ENCODE data around the gene XPNPEP1.

XPNPEP1 gene

DNA sequence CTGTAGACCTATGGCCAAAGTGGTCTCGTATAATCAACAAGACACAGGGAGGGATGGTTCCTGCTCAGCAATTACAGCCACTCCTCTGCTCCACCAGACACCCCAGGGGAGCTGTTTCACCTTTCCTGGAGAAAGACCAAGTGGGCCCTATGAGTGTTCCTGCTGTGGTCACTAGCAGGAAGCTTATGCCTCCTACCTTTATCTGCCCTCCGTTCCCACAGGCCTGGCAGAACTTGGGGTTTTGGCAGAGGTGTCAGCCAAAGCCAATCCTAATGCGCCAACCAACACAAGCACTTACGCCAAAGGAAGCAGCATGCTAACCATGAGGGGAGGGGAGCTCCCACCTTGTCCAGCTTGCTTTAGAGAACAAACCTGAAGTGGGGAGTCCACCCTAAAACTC, 31.2 kb downstream of the XPNPEP1 start:
- DNase-seq: no peak

DNA sequence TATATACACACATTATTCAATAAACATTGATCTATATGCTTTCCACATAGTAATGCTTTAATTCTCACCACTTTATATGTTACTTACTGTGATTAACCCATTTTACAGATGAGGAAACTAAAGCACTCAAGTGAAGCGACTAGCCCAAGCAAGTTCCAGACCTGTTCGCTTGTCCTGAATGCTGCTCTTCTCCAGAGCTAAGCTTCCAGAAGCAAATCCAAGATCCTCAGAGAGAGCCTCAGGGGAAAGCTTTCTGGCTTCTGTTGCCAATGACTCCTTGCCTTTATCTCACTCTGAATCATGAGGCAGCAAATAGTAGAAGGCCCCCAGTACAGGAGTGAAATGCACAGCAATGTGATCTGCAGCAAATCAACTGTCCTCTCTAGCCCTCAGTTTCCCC, 32.2 kb downstream of the XPNPEP1 start:
- no peak for DNase-seq

DNA sequence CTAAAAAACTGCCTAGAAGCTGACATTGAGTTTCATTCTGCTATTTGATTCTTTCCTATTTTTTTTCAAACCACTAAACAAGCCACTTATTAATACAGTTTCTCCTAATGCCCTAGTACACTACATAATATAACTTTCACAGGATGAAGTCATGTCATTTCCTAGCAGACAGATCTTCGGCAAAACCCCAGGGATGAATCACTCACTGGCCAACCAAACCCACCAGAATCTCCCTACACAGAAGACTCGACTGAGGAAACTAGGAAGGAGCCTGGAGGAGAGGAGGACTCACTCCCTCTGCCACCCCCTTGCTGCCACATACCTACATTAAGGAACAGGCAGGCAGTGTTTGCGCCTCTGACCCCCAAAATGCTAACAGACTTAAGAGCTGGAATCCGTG, 33.4 kb downstream of the XPNPEP1 start:
- no peak for DNase-seq

DNA sequence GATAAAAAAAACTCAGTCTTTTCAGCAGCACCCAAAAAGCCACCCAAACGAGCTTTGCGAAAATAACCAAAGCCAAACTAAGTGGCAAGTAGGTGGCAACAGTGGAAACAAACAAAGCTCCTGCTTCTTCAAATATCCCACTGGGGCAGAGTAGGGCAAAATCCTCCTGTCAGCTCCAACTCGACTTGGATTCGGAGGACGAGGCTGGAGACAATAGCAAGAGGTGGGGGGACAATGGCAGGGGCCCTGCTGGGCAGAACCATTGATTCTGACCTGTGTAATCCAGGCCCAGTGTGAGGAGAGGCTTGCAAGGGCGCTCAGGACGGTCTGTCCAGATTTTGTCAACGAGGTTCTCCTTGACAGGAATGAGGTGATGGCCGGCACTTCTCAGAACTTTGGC, 35.5 kb downstream of the XPNPEP1 start:
- DNase-seq: no peak

DNA sequence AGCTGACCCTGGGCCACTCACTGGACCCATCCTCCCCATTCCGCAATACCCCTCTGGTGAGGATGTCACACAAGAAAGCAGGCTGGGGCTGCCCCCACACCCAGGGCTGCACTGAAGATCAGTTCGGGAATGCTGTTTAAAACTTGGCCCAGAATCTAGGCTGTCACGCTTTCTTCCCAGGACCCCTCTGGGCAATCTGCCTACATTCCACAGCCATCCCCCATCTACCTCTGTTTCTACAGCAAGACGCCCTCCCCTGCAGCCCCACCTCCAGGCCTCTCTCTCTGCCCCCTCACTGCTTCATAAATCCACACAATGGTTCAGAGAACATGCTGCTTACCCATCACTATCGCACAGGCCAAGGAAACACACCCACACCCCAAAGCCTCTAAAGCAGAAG, 36.1 kb downstream of the XPNPEP1 start:
- DNase-seq: no peak

DNA sequence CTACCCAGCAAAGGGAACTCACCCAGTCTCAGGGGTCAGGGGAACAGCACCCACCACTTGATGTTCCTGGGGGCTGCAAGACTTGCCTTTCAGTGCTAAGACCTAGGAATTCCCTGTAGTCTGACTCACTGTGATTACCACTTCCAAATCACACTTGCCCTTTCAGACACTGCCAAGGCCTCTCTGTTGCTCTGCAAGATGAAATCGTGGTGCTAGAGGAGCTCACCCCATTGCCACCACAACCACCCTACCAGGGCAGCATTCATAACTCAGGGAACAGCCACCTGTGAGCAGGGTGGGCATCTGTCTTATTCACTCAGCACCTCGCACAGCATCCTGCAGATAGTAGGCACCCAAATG, 36.5 kb downstream of the XPNPEP1 start:
- no peak for DNase-seq

DNA sequence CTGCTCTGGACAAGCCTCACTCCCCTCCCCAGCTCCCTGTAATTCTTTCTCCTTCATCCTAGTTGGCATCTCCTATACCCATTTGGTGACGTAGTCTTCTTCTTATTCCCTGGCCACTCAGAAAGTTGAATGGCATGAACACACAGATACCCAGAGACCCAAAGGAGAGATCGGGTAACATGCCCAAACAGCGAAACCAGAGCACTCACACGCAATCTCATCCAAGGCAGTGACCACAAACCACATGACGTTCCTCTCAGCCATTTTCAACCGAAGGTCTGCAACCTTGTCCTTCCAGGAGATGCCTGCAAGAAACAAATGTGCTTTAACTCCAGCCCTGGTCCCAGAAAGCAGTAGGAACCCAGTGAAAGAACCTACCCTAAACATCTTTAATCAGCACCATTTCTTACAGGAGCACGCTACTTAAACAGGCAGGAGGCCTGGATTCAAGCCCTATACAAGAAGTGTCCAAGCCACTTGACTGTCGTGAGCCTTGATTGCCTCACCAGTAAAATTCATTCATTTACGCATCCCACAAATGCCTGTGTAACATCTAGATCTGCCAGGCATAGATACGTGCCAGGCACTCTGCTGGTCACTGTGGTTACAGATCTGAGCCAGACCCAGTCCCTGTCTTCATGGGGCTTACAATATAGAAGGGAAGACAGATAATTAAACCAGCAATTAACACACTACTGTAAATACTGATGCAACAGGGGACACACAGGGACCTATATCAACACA, 37.1 kb downstream of the XPNPEP1 start:
- DNase-seq: no peak

DNA sequence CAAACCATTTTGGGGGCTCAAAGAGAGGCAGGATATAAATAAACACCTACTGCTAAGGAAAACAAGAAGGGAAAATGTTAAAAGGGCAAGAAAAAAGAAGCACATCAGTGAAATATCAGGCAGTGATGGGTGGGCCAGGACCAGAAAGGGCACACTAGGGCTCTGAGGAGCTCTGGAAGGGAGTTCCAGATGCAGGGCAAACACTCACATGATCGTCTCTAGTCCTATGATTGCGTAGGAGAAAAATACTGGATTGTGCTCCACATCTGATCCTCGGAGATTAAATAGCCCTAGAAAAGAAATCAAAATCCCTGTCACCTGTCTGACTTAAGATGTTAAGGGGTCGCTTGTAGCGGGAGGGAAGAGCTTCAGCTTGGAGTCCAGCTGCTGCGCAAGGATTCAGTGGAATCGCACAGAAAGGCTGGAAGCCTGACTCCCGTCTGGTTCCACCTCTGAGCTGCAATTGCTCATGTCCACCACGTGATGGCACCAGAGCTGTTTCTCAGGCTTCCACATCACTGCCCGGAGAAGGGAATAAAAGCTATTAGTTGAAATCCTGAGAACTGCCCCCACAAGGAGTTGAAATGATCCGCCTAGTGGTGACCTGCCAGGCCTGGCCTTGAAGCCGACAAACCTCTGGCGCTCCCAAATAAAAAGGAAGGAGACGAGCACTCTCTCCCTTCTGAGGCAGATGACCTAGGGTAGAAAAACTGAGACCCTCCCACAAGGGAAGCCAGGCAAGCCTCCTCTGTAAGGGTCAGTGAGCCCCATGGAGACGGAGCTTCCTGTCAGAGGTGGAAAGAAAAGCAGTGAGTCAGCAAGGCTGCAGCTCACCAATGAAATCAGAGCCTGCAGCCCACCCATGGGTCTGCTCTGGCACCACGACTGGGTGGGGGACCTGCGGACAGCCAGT, 39.2 kb downstream of the XPNPEP1 start:
- peak; percentile 18 for DNase-seq

DNA sequence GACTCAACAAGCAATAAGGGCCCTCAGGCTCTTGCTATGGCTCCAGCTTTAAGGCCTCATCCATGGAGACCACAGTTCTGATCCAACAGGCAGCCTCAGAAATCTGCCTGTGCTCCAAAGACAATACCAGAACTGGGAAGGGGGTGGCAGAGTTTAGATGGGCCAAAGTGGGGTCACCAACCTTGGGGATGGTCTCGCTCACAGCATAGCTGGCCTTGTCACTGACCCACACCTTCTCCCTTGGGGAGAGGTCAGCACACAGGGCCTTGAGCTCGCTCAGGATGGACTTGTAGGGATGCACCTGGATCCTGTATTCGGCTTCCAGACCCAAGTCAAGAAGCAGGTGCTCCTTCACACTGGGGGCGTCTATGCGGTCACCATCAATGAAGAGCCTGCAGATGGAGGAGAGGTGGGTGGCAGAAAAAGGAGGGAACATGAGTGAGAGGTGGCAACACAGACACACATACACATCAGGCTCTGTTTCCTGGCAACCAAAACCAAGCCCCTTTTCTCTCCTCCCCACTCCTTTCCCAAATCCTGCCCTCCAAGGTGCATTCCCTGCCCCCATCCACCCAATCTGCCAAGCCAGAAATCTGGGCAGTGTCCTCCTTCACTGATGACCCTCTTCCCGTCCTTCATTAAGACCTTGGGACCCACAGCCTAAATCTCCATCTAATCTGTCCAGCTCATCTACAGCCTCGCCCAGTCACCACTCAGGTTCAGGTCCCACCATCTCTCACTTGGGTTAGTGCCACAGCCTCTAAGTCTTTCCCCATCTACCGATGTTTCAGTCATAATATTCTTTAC, 40.9 kb downstream of the XPNPEP1 start:
- no peak for DNase-seq

DNA sequence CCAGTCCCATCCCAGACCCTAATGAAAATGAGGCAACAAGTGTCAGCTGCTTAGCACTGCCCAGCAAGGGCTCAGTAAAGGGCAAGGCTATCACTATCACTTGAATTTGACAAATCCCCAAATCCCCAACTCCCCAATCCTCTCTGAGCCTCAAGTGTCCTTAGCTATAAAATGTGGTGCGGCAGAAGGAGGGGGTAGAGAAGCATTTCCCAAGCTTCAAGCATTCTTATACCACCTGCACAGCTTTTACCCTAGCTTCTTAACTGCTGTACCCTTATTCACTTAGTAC, 41.6 kb downstream of the XPNPEP1 start:
- no peak for DNase-seq

DNA sequence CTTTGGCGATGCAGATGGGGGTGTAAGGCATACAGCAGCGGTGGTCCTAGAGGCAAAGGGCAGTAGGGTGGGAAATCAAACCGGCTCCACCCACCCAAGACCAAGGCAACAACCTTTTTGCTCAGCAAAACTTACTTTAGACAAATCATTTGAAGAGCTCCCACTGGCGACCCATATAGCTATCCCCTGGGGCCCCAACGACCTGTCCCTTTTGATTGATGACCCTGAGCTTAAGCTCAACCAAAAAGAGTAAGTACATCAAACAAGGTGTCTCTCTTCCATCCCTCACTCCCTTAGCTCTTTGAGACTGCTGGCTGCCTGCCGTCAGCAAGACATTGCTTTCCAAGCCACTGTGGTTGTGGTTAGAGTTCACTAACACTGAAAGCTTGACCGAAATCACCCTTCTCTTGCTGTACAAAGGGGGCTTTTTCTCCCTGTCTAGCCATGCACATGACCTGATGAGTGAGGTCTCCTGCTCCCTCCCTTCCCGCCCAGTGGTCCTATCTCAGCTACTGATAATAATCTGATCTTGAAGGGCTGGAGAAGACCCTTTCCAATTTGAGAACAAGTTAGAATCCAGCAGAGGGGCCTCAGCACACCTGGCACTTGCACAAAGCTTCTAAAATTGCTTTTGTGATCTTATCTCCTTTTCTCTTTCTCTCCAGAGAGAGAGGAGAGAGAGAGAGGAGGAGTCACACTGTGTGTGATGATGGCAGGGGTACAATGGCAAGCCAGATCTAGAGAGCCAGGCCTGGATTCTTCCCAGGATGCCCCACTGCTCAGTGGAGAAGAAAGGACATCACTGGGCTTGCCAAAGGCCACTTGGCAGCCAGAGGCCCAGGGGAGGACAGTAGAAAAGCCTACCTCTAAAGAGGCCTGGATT, 42.2 kb downstream of the XPNPEP1 start:
- no peak for DNase-seq

DNA sequence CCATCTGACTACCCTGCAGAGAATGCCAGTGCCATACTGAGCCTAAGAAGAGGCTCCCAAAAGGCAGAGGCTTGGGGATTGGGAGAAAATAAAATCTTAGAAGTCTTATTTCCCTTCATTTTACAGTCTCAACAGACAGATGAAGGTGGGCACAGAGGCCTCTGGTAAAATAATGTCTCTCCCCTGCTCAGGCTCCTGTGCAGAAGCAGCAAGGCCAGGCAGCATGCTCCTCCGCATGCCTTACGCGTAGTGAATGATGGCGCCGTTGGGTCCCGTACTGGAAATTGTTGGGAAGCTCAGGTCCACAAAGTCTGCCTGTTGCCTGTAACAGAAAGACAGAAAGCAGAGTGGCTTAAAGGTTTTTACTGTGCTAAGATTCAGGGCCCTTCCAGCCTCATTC, 45.8 kb downstream of the XPNPEP1 start:
- no peak for DNase-seq

DNA sequence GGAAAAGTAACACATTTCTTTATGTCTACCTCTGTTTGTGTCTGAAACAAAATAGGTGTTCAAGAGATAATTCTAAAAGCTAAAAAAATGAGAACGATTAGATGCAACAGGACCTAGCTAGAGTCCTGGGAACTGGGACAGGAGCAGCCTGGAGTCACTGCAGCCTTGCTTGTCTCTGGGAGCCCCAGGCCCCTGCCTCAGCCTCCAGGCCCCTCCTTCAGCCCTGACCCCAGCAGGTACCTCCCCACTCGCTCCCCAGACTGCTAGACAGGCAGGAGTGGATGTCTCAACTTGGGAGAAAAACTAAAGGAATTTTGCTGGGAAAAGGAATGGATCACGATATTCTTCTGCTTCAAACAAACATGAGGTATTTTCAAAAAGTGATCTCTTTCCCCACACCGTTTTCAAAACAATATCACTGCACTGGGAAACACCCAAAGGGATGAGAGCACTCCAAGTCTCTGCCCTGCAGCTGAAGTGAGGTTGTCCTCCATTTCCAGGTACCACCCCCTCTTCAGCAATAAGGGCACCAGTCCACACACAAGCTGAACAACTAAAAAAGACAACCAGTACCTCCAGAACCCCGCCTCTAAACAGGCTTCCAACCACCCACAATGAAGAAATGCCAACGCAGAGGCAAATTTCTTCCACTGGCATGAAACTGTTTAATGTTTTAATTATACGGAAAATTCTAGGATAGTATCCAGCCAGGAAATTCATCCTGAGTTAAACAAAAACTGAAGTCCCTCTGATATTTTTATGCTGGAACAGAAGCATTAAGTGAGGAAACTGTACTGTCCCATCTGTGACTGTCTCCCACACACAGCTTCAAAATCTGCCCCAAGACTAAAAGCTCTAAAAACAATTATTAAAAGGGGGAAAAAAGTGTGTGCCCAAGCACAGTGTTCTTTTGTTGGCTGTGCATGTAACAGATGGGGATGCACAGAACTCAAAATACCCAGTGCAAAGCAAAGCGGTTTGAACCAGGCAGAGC, 47.2 kb downstream of the XPNPEP1 start:
- no peak for DNase-seq

DNA sequence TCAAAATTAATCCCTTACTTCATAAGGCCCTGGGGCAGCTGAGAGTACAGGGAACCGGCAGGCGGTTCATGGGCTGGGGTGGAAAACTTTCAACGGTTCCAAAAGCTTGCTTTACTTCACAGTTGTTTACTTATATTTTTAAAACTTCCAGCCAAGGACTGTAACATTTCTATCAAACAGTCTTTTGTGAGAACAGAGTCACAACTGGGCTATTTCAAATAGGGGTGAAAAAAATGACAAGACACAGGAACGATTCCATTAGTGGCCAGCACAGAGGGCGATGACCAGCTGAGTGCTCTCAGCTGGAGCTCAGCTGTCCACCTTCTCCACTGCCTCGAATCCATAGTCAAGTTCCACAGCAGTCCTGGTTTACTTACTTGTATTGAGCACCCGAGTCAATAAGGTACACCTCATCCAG, 48.2 kb downstream of the XPNPEP1 start:
- DNase-seq: no peak

DNA sequence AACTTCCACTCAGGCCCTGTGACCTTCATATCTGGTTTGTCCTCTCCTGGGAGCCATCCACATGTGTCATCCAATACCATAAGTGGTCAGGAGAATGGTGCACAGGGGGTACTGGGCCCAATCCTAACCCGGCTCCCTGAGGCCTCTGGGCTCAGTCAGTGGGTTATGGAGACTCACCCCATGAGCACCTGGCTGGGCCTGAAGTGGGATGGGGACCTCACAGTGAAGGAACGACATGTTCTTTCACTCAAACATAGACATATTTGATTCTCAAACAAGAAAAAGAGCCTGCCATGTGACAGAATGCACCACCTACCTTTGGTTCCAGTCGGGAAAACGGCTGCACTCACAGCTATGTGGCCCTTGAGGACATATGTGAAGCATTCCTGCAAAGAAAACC, 51.8 kb downstream of the XPNPEP1 start:
- DNase-seq: no peak

DNA sequence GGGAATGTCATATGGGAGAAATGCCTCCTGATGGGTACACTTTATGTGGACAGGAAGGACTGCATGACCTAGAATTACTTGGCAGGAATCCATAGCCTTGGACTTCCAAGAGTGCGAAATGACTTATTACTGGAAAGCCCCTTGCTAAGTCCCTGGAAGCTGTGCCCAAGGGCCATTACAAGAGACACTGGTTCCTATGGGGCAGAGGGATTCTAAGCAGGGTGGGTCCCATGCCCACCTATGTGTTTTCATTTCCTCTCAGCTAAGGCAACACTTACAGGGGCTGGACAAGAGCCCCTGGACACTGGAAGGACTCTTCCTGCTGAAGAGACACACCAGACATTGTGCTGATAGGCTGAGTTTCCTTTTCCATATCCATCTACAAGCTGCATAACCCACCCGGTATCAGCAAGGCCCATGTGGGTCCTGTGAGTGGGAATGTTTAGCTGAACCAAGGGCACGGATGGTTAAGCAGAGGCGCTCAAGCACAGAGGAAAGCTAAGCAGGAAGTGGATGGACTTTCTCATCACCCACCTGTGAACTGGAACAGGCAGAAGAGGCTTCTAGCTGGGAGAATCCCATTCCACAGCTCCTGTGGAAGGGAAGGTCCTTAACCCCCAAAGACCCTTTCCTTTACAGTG, 56.2 kb downstream of the XPNPEP1 start:
- DNase-seq: no peak

DNA sequence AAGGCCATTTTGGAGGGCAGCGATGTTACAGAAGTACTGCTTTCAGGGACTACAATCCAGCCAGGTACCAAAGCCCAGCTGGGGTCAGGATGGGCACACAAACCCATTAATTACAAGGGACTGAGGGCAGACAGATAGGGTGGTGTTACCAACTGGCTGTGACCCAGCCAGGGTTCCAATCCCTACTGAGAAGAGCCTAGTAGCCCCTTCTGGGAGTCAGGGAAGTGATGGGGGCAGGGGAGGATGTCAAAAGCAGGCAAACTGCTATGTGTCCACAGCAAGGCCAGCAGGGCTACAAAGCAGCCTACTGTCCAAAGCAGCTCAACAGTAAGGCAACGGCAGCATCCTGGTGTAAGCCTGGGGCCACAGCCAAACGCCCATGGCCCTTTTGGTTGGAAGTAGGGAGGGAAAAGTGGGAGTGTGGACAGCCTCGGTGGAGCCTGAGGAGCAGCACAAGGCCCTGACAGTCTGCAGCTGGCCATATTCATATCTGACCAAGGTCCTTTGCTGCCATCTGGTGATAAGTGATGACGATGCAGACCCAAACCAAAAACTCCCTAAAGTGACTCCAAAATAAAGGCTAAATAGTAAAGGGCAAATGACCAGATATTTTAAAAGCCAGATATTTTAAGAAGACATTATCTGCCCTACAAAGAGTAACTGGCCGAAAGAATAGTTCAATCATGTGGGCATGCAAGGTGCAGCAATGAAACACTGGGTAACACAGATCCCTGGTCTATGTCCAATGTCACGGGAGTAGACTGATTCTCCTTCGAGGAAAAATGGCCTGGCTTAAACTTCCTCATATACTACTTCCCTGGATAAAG, 56.9 kb downstream of the XPNPEP1 start:
- DNase-seq: peak; percentile 1

DNA sequence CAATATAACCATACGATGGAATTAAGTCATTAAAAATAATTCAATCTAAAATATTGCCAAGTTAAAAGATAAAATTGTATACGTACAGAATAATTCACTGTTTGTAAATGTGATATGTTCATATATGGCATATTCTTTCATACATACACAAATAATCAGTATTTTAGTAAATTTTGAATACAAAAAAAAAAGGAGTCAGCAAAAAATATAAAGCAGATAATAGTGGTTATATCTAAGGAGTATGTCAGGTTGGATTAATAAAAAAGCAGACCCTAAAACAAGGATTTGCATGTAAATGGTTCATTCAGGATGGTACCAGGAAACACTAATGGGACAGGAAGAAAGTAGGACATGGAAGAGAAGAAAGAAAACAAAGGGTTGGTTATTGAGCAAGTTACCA, 59.5 kb downstream of the XPNPEP1 start:
- DNase-seq: no peak

DNA sequence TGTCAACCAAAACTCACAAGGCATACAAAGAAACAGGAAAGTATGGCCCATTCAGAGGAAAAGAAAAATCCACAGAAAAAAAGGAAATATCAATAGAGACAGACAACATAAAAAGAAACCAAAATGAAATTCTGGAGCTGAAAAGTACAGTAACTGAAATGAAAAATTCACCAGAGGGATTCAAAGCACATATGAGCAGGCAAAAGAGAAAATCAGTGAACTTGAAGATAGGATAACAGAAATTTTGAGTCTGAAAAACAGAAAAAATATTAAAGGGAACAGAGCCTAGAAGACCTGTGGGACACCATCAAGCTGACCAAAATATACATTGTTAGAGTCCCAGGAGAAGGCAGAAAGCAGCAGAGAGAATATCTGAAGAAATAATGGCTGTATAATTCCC, 60.6 kb downstream of the XPNPEP1 start:
- no peak for DNase-seq

DNA sequence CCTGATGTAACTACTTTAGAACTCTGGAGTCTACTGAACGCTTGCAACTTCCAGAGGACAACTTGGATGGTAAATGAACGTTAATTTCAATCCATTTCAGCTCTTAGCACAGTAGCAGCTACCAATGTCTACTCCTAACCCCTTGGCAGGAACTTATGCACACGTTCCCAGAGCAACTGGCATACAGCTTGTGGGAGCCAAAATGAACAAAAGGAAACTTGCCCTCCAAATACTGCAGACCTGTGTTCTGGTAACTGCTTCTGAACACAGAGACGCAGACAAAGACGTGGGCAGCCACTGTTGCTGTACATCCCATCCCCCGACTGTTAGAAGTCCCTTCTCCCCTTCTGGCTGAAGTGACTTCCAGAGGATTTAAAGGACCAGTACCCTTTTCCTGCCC, 61.3 kb downstream of the XPNPEP1 start:
- DNase-seq: no peak

Measured in SHP77 treated with DMSO at 0.1 percent for 48 hours (cell line).